Stomach (tissue), 4 donors: ENCODE data around the gene INPP5J.
A peak's percentile ranks its signal among the peaks of the same experiment; 100 is the strongest.

Experiments used
- CTCF ChIP-seq, 7 experiments: fragments of 450-650 bp in 4 of 7; fragments of 200-600 bp in 3 of 7; sonication (generic) in 3 of 7; IDR thresholded peaks; one replicate each; pipeline ENCODE4 v1.5.1; 2016 to 2019; ENCODE audit warnings: antibody characterized with exemption in 7 of 7, control low read depth in 2 of 7, mild to moderate bottlenecking in 1 of 7
- EP300 ChIP-seq: sonication (generic); formaldehyde crosslinking; IDR thresholded peaks from one replicate; pipeline ENCODE4 v1.6.1; 2017; ENCODE audit warnings: antibody characterized with exemption
- POLR2A ChIP-seq, 4 donors: fragments of 450-650 bp; IDR thresholded peaks; one replicate each; pipeline ENCODE4 v1.6.1; 2016; ENCODE audit warnings: antibody characterized with exemption in 4 of 4, control low read depth in 2 of 4, mild to moderate bottlenecking in 1 of 4, moderate library complexity in 1 of 4
- POLR2AphosphoS5 ChIP-seq, 3 donors: sonication (generic); formaldehyde crosslinking; IDR thresholded peaks; one replicate each; pipeline ENCODE4 v1.6.1; 2016; ENCODE audit warnings: antibody characterized with exemption in 3 of 3

GRCh38 chr22:31080848-31081649, 41.7 kb upstream of the INPP5J start, which contains the start of gene SMTN:
- TF ChIP-seq CTCF (IDR thresholded peaks at IDR 0.05), result no peak
- peak; percentile 99 for TF ChIP-seq POLR2AphosphoS5 (IDR thresholded peaks at IDR 0.05)
- peak in 2 of 4 donors; percentile 94 to 95 for TF ChIP-seq POLR2A (IDR thresholded peaks at IDR 0.05)
- TF ChIP-seq EP300, result no peak
